Upper lobe of left lung (tissue), 6 donors: Measurements from ENCODE around the gene TTF2. TPM values are rescaled to one million over a fixed set of nuclear protein-coding genes. Genes with fewer than 3 reads are reported as not detected.
A peak's percentile ranks its signal among the peaks of the same experiment; 100 is the strongest.

Experiments
- ATAC-seq, 2 donors: fragments of 200-7000 bp; cut with Tn5 transposase; one replicate each; pipeline ENCODE4 v1.9.1; 2022; ENCODE audit warnings: mild to moderate bottlenecking in 2 of 2, moderate library complexity in 2 of 2; ENCODE audit not compliant: low FRiP score in 2 of 2
- DNase-seq, 2 donors: peaks; one replicate each; pipeline ENCODE4 v3.0.0-alpha.2; 2019 to 2020
- H3K27ac ChIP-seq, 4 donors: fragments of 200-600 bp; sonication (generic); one replicate each; pipeline ENCODE4 v1.5.1; 2016 to 2019
- H3K27me3 ChIP-seq, 4 donors: fragments of 200-600 bp; sonication (generic); one replicate each; pipeline ENCODE4 v1.5.1; 2017 to 2019
- H3K36me3 ChIP-seq, 4 donors: fragments of 200-600 bp; sonication (generic); one replicate each; pipeline ENCODE4 v1.5.1; 2016 to 2019
- H3K4me1 ChIP-seq, 4 donors: fragments of 200-600 bp; sonication (generic); one replicate each; pipeline ENCODE4 v1.5.1; 2018 to 2019
- H3K4me3 ChIP-seq, 4 donors: fragments of 200-600 bp; sonication (generic); one replicate each; pipeline ENCODE4 v1.5.1; 2017 to 2019; ENCODE audit warnings: mild to moderate bottlenecking in 2 of 4, moderate library complexity in 1 of 4
- H3K9me3 ChIP-seq, 4 donors: fragments of 200-600 bp; sonication (generic); one replicate each; pipeline ENCODE4 v1.5.1; 2018 to 2019
- EP300 ChIP-seq, 4 donors: sonication (generic); formaldehyde crosslinking; IDR thresholded peaks; one replicate each; pipeline ENCODE4 v1.5.1; 2017; ENCODE audit warnings: antibody characterized with exemption in 4 of 4, control low read depth in 2 of 4
- POLR2A ChIP-seq, 4 donors: fragments of 450-650 bp; IDR thresholded peaks; one replicate each; pipeline ENCODE4 v1.5.1; 2016 to 2017; ENCODE audit warnings: antibody characterized with exemption in 4 of 4, mild to moderate bottlenecking in 2 of 4
- POLR2AphosphoS5 ChIP-seq, 2 donors: sonication (generic); formaldehyde crosslinking; IDR thresholded peaks; one replicate each; pipeline ENCODE4 v1.5.1; 2017; ENCODE audit warnings: antibody characterized with exemption in 2 of 2
- WGBS, 2 donors: methylation state at CpG; one replicate each; pipeline ENCODE4 v1.1.5; 2017 to 2018; 5-methylcytosine and 5-hydroxymethylcytosine counted together
- total RNA-seq, 6 donors: library from RNA; depleted of rRNA in 4 of 6; stranded (reverse); fragments of >200 nt in 4 of 6; gene quantifications; one replicate each; pipeline versions ENCODE4 v1.1.0 to v1.2.1, GENCODE V29; 2016 to 2021
- TF ChIP-seq, protein P1 (sequence below), 6 experiments: fragments of 450-650 bp in 4 of 6; fragments of 200-600 bp in 2 of 6; sonication (generic) in 2 of 6; IDR thresholded peaks; one replicate each; pipeline ENCODE4 v1.5.1; 2016 to 2019; ENCODE audit warnings: antibody characterized with exemption in 6 of 6
- donor health status: DM: no; HTN: no; CAD: no; lungs with moderate emphysema.
- donor health status: DM: no; HTN: yes; CAD: no; lungs with severe emphysema.

Gene TTF2
- total RNA-seq, 6 donors from 2014 or later, result 5.6 to 37.8 (median 15.2) TPM

DNA sequence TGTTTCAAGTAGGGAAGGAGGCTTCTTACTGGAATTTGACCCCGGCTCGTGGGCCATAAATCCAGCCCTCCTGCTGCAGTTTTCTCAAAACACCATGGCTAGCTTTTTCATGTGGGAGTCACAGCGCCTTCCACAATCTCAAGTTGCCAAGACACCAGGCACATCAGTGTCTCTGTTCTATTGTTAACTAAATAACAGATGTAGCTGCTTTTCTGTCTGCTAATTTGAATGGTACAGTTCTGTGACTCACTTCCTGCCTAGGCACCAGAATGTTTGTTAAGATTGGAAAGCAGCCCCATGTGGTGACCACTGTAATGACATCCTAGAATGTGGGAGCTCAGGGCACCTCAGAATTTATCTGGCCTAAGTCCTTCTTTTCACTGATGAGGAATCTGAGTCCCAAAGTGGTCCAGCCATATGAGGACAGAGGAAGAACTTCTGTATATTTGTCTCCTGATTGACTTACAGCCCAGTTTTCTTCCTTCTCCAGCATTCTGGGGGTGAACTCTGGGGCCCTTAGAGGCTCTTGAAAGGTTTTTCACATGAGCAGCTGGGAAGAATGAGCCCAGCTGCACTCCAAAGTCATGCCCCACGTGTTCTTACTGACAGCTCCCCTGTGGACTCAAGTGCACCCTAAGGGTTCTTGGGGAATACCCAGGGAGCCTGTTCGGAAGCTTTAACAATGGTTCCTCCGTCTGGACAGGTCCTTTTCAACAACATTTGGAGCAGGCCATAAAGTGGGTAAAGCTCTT lies 33.9 kb downstream of the TTF2 start:
- no peaks in the 10 kb centered on the region for H3K27me3 ChIP-seq
- H3K9me3 ChIP-seq, result no peaks in the 10 kb centered on the region
- H3K4me3 ChIP-seq, result no peak overlapping the region
- H3K36me3 ChIP-seq, result peaks cover 0 to 59% (median 4%) of the 10 kb centered on the region in 4 donors
- WGBS, 2 donors, result 80 to 81% methylated on average over 5 to 6 of the region's 6 CpGs
- no peak for TF ChIP-seq POLR2AphosphoS5 (IDR thresholded peaks at IDR 0.05)
- TF ChIP-seq, protein P1, sequence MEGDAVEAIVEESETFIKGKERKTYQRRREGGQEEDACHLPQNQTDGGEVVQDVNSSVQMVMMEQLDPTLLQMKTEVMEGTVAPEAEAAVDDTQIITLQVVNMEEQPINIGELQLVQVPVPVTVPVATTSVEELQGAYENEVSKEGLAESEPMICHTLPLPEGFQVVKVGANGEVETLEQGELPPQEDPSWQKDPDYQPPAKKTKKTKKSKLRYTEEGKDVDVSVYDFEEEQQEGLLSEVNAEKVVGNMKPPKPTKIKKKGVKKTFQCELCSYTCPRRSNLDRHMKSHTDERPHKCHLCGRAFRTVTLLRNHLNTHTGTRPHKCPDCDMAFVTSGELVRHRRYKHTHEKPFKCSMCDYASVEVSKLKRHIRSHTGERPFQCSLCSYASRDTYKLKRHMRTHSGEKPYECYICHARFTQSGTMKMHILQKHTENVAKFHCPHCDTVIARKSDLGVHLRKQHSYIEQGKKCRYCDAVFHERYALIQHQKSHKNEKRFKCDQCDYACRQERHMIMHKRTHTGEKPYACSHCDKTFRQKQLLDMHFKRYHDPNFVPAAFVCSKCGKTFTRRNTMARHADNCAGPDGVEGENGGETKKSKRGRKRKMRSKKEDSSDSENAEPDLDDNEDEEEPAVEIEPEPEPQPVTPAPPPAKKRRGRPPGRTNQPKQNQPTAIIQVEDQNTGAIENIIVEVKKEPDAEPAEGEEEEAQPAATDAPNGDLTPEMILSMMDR (IDR thresholded peaks at IDR 0.05), result peak in 3 of 6 experiments; percentile 19 to 32 (median 24)
- peak in 1 of 2 donors; percentile 34 for ATAC-seq
- DNase-seq, result peak in 1 of 2 donors; percentile 37
- H3K4me1 ChIP-seq, result no peaks in the 10 kb centered on the region
- no peak overlapping the region for H3K27ac ChIP-seq

DNA sequence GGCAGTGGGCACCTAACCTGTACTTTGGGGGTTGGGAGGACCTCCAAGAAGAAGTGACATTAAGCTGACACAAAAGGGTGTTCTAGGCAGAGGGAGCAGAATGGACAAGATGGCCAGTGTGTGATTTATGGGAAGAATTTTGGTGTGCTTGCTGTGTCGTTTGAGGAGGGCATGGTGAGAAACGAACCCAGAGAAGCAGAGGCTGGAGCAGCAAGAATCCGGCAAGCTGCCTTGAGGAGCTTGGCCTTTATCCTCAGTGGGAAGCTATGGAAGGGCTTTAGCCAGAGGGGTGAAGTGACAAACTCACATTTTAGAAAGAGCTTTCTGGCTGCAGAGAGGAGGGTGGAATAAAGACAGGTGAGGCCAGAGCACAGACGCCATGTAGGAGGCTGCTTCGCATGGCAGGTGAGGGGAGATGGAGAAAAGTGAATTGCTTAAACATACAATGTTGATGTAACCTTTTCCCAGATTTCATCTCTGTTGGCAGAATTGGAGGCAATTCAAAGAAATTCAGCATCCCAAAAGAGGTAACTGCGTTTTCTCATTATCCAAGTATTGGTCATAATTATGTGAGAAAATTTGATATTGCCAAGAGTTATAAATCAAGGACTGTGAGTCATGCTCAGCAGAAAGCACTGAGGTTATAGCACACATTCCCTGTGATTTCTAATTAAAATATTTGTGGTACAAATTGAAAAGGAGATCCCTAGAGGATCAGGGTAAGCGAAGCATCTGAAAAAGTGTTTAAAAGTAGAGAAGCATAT lies 34.9 kb downstream of the TTF2 start:
- Histone ChIP-seq H3K4me1 (no peaks in the 10 kb centered on the region), H3K4me3 (no peak overlapping the region), H3K36me3 (peaks cover 0 to 61% (median 4%) of the 10 kb centered on the region in 4 donors), H3K27me3 (no peaks in the 10 kb centered on the region), H3K9me3 (no peaks in the 10 kb centered on the region), H3K27ac (no peak overlapping the region)
- 89 to 92% methylated on average over 7 of the region's 7 CpGs for WGBS, 2 donors
- TF ChIP-seq EP300 (IDR thresholded peaks at IDR 0.05), result no peak
- TF ChIP-seq POLR2AphosphoS5 (IDR thresholded peaks at IDR 0.05), result no peak
- TF ChIP-seq, protein P1 (IDR thresholded peaks at IDR 0.05), result no peak
- no peak for TF ChIP-seq POLR2A (IDR thresholded peaks at IDR 0.05)
- no peak for DNase-seq
- no peak for ATAC-seq

GRCh38 chr1:117096951-117097408 lies 36.9 kb downstream of the TTF2 start:
- ATAC-seq (no peak), DNase-seq (no peak)
- TF ChIP-seq EP300 (IDR thresholded peaks at IDR 0.05) (no peak), POLR2AphosphoS5 (IDR thresholded peaks at IDR 0.05) (no peak), POLR2A (IDR thresholded peaks at IDR 0.05) (no peak)
- TF ChIP-seq, protein P1 (IDR thresholded peaks at IDR 0.05), result no peak
- H3K27ac ChIP-seq, result no peak overlapping the region
- no peaks in the 10 kb centered on the region for H3K4me1 ChIP-seq
- WGBS, 2 donors, result 94 to 96% methylated on average over 3 of the region's 3 CpGs
- H3K36me3 ChIP-seq, result peaks cover 0 to 58% (median 10%) of the 10 kb centered on the region in 4 donors
- no peaks in the 10 kb centered on the region for H3K9me3 ChIP-seq
- H3K27me3 ChIP-seq, result no peaks in the 10 kb centered on the region
- H3K4me3 ChIP-seq, result no peak overlapping the region

GRCh38 chr1:117097443-117097842 lies 37.3 kb downstream of the TTF2 start:
- Histone ChIP-seq H3K36me3 (peaks cover 0 to 58% (median 10%) of the 10 kb centered on the region in 4 donors), H3K27me3 (no peaks in the 10 kb centered on the region), H3K4me1 (no peaks in the 10 kb centered on the region), H3K27ac (no peak overlapping the region), H3K4me3 (no peak overlapping the region), H3K9me3 (no peaks in the 10 kb centered on the region)
- TF ChIP-seq EP300 (IDR thresholded peaks at IDR 0.05) (no peak), POLR2AphosphoS5 (IDR thresholded peaks at IDR 0.05) (no peak), POLR2A (IDR thresholded peaks at IDR 0.05) (no peak)
- TF ChIP-seq, protein P1 (IDR thresholded peaks at IDR 0.05), result no peak
- no peak for ATAC-seq
- no peak for DNase-seq
- 87 to 89% methylated on average over 4 of the region's 4 CpGs for WGBS, 2 donors
